HG03520 (cell line): ENCODE measurements around the gene TNS4.

Experiments used
- ATAC-seq: cut with Tn5 transposase; IDR thresholded peaks from one replicate; pipeline ENCODE4 v1.9.1; 2021; ENCODE audit warnings: mild to moderate bottlenecking, moderate library complexity; ENCODE audit not compliant: unreplicated experiment

The TNS4 gene

DNA sequence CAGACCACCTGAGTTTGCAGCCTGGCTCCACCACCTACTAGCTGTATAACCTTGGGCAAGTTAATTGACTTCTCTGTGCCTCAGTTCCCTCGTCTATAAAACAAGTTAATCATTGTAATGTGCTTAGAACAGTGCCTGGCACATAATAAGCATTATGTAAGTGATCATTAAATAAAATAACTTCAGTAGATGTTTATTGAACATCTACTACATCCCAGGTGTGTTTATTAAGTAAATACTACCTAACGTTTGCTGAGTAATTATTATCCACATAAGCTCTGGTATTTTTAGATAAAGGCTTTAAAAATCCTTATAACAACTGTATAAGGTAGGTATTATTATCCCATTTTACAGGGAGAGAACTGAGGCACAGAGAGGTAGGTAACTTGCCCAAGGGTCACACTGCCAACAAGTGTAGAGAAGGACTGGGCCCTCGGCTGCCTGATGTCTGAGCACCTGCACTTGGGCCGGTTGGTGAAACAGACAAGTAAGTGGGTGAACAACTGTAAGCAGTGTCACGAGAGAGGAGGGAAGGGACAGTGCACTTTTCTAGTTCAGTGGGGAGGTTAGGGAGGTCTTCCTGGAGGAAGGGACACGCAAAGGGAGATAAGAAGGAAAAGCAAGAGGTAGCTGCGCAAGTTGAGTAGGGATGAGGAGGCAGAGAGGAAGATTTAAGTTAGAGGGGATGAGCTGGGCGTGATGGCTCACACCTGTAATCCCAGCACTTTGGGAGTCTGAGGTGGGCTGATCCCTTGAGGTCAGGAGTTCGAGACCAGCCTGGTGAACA lies 4.6 kb downstream of the TNS4 start:
- no peak for ATAC-seq

DNA sequence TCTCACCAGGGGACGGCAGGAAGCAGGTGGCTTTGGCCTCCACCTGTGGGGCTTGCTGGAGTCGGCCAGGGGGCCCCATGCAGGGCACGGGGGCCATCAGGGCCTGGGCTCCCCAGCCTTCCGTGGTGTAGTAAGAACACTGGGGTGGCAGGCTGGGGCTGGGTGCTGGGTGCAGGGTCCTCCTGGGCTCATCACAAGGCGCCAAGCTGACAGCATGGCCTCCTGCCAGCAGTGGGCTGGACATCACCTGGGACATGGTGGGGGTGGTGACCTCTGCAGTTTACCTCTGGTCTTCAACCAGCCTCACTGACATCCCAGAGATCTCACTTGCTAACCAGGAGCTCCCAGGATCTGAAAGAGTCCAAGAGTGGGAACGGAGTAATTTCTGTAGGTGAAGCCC lies 5.3 kb downstream of the TNS4 start:
- ATAC-seq = no peak

DNA sequence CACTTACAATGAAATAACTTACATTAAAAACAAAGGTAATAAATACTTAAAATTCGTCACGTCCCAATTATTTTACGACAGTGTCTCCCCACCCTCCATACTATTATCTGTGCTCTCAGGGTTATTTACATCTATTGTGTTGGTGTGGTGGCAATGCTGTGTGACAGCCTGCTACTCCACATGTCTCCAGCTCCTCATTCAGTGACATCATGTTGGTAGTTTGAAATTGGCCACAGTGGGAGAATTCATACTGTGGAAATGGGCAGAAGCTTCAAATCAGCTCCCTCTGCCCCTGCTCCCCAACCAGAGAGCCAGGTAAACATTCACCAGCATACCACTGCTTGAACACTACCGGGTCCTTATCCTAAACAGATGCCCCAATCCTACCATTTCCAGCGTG lies 6.3 kb downstream of the TNS4 start:
- no peak for ATAC-seq

DNA sequence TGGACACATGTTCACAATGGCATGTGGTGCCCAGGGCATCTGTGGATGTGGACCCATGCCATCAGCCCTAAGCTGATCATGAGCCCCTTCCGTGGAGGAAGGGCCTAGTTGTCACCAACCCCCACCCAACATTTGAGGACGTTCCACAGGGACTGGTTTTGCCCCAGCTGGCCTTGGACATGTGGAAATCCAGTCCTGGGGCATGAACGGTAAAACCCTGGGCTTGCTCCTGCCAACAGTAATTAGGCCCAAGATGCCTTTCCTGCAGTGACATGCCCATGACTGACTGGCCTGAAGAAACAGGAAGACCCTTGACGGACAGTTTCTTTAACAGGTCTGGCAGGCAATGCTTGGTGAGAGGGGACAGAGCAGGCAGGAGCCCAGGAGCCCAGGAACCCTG lies 7.7 kb downstream of the TNS4 start:
- no peak for ATAC-seq

DNA sequence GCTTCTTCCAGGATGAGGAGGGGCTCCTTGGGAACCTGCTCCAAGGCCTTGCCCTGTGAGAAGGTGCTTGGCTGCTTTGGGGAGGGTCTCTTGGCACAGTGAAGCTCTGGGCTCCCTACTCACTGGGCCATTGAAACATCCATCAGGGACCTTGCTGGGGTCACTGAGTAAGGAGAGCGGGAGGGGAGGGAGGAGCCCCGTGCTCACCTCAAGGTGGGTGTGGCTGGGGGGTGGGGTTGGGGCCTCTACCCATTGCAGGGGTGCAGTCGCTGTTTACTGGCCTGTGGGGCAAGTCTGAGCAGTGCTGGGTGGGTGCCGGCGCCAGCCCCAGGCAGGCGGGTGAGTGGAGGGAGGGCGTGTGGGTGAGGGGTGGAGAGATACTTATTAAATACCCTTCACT lies 9.9 kb downstream of the TNS4 start:
- ATAC-seq = no peak

DNA sequence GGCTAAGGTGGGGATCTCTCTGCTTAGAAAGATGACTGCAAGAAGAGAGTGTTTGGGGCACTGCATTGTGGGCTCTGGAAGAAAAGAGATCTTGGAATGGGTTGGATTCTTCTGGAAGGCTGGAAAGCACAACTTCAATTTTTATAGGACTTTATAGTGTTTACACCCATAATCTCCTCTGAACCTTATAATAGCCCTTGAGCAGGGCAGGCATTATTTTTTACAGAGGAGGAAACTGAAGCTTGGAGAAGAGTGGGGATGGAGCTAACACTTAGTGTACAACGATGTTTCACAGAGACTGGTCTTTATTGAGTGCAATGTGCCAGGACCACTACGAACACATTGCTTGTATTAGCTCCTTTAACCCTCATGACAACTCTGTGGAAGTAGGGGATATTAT lies 10.4 kb downstream of the TNS4 start:
- no peak for ATAC-seq

DNA sequence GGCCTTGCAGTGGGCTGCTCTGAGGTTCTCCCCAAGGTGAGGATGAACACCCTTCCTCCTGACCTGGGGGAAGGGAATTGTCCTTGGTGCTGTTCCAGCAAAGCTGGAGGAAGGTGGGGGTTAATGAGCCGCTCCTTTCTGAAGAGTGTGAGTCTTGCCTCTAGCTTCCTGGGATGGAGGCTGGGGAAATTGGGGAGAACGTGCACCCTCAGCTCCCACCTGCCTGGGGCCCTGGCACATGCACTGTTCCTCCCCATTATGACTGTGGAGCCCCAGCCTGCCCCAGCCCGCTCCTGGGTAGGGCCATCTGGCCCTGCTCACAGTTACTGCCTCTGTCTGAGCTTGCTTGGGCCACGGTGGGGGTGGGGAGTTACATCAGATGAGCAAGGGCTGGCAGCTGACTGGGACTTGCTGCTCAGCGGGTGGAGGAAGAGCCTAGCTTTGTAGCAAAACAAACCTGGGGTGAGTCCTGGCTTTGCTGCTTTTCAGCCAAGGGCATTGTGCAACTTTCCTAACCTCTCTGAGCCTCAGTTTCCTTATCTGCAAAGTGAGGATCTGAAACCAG lies 11.1 kb downstream of the TNS4 start:
- no peak for ATAC-seq

DNA sequence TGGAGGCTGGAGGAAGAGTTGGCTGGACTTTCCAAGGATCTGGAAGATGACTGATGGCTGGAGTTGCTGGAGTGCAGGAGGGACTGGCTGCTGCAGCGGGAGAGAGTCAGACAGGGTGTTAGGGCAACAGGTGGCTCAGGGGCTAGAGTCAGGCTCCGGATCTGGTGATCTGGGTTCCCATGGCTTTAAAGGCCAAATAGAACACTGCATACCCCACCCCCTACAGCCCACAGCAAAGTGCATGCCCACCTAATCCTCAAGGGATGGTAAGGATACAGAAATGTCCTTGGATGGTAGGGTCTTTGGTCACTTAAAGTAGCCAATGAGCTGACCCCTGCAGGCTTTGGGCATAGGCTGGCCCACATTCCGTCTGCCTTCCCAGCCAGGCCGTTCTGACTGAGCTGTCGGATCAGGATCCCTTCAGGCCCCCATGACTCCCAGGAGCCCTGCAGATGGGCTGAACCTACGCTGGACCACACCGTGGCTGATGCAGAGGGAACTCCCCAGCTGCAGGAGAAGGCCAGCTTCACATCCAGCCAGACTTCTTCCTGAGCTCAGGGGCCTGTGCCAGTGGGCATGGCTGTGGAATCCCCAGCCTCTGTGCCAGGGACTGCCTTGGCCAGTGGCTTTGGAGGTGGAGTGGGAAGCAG lies 13.9 kb downstream of the TNS4 start:
- ATAC-seq = no peak

DNA sequence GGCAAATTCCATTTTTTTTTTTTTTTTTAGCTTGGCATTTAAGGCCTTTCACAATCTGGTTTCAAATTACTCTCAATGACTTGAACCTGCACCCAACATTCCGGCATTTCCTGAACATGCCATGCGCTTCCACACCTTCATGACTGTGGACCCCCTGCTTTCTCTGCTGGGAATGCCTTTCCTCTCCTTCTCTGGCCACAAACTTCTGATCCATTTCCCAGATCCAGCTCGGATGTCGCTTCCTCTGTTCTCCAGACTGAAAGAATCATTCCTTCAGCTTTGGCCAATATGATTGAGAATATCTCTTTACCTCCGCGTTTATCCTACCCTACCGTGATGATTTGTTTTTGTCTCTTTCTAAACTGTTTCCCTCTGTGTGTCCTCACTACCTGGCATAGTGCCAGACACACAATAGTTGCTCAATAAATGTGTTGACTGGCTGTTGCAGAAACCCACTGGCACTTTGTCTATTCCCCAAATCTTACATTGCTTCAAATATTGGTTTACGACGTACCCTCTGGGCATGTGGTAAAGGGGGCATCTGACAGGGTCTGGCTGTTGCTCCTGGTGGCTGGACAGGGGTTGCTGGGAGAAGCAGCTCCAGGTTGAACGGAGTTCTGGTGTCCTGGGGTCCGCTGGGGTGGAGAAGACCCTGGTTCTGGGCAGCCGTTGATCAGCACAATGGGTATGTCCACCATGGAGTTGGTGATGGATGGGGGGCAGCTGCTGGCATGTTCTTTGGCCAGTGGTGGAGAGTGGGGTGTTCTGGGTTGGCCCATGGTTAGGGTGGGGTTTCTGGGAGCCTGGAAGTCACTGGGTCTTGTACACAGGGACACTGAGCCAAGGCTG lies 14.7 kb downstream of the TNS4 start:
- ATAC-seq = no peak

DNA sequence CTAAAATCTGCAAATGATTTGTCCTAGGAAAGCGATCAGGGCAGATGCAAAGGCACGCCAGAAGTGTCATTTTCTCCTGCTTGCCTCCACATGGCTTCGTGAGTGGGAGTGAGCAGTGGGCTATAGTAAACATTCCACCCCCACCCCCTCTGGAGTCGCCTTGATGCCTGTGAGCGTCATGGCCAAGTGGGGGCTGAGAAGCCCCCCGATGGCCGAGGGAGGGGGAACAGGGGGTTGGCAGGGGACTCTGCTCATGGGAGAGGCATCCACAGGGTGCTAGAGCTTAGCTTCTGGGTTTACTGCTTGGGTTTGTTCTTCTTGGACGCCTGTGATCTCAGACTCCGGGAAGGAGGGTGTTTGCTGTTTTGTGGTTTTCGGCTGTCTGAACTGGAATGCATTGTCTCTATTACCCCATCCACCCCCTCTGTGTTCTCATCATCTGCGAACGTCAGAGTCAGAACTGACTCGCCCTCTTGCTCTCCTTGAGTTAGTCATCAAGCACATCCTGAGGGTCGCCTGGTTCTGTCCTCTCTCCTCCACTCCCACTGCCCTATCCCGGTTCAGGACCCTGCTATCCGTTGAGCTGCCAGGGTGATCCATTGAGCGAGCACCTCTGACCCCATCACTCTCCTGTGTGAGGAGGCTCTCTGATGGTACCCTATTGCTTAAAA lies 15.4 kb downstream of the TNS4 start:
- ATAC-seq = no peak

DNA sequence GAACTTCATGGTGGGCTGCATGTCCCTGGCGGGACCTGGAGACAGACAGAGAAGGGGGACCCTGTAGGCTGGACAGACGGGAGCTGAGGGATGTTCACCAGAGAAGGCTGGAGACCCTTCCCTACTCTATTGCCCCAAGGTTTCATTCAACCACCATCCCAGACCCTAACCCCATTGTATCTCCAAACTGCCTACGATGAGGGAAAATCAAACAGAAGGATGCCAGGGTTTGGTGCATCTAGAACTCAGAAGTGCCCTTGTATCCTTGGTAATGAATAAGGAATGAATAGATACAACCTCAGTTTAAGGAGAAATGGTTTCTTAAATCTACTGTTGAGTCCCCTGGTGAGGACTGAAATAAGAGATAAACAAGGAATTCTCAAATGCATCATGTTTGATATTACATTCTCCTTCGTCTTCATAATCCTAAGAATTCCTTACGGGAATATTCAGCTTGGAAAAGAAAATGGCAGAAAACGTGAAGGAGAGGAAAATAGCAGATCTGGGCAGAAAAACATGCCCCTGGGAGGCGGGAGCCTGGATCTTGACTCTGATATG lies 16.4 kb downstream of the TNS4 start:
- no peak for ATAC-seq

DNA sequence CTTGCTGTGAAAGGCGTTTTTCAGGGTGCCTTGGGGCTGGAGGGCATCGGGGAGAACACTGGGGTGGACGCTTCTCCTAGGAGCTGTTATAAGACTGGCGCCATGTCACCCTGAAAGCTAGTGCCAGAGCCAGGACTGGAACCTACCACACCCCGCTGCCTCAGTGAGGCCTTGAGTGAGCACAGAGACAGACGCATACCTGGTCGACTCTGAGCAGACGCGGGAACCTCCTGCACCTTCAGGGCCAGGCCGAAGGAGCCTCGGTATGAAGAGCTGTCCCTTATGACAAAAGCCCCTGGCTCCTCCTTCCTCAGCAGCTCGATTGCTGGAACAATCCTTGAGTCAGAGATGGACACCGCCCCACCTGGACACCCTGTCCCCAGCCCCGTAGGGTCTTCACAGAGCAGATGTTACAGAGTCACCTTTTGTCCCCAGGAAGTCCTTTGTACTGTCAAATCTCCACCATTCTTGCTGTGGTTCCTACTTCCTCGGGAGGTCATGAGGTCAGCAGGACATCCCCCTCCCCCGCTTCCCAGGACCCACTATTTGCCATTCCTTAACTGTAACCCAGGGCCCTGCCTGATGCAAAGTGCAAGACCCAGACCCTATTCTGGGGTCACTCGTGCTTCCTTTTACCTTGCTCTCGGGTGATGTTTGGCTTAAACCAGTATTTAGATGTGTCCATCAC lies 17.0 kb downstream of the TNS4 start:
- ATAC-seq = no peak

DNA sequence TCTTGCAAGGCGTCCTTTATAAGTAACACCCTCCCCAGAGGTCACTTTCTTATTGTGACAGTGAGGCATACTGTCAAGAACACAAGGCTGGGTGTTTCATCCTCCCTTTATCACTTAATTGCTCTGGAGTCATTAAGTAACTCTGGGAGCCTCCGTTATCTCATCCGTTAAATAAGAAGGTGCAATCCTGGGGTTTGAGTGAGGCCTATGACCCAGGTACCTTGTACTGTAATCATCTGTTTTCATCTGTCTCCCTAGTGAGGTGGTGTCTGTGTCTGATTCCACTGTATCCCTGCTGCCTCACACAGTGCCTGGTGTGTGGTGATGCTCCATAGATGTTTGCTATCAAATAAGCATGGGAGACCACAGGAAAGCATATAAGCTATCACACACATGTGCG lies 17.7 kb downstream of the TNS4 start:
- ATAC-seq = no peak

DNA sequence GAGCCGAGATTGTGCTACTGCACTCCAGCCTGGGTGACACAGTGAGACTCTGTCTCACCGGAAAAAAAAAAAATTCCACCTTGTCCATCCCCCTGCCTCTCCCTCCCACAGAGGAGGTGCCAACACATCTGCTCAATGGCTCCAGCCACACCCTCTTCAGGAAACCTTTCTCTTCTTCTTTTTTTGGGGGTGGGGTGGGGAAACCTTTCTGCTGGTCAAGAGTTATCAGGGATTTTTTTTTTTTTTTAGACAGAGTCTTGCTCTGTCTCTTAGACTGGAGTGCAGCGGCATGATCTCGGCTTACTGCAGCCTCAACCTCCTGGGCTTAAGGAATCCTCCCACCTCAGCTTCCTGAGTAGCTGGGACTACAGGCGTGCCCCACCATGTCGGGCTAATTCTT lies 18.7 kb downstream of the TNS4 start:
- ATAC-seq = no peak

DNA sequence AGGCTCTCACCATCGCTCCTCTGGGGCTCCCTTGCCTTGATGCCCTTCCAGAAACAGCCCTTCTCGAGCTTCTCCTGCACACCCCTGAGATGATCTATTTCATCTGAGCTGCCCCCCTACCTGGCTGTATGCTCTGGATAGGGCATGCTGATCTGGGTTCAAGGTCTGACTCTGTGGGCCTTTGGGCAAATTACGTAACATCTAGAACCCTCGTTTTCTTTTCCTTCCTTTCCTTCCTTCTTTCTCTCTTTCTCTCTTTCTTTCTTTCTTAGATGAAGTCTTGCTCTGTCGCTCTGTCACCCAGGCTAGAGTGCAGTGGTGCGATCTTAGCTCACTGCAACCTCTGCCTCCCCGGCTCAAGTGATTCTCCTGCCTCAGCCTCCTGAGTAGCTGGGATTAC lies 20.3 kb downstream of the TNS4 start:
- no peak for ATAC-seq

DNA sequence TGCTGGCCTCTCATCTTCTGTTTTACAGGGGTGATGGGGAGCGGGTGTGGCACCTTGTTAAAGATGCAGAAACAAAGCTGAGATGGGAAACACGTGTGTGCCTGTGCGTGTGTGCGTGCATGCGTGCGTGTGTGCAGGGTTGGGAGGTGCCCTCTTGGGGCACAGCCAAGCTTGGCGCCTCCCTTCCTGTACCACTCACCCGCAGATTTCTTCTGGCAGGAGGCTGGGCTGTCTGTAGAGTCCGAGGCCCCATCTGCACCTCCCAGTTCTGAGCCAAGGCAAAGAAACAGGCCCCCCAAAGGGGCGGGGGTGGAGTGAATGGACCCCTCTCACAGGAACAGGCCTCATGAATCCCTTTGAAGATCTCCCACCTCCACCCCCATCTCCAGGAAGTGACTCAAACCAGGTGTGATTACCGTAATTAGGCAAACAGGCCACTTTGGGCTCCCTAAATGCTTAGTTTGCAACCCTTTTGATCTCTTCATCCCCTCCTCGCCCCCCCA lies 20.9 kb downstream of the TNS4 start:
- no peak for ATAC-seq

DNA sequence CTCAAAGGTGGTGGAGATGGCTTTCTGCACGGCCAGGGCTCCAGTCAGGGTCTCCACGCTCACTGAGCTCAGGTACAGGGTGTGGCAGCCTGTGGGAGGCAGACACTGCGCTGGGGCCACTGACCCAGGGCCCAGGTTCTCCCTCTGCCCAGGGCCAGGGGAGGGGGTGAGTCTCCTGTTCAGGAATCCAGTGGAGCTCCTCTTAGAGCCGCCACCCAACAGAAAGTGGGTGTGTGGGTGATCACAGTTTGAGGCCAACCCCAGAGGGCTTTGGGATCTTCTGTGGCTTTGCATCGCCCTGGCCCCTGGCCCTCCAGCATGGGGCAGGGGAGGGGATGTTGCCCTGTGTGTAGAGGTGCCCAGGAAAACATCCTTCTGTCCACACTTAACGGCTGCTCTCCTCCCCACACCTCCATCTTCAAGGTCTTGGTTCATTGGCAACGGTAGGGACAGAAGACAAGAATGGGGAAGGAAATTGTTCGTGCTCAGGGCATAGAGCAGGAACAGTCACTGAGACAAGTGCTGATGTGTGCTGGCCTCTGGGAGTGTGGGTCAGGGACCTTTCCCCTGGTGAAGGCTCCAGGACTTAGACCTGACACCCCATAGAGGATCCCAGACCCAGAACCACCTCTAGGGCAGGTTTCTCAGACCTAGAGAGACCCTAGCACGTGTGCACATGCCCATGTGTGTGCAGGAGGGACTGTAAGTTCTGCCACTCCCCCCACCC lies 21.5 kb downstream of the TNS4 start:
- ATAC-seq = no peak

DNA sequence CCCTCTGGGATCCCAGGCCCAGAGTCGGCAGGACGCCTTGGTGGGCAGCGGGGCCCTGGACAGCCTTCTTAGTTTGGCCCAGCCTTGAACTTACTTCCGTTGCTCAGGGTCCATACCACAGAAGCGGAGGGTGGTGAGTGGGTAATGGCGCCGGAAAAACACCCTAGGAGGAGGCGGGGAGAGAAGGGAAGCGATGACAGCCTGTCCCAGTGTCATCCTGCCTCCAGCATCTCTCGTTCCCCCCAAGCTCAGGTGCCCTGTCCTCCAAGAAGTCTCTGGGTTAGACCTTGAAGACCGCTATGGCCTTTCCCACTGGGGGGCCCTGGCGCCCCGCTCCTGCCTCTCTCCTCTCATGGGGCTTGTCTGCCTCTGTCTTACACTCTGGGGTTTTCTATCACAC lies 22.9 kb downstream of the TNS4 start:
- ATAC-seq = no peak

DNA sequence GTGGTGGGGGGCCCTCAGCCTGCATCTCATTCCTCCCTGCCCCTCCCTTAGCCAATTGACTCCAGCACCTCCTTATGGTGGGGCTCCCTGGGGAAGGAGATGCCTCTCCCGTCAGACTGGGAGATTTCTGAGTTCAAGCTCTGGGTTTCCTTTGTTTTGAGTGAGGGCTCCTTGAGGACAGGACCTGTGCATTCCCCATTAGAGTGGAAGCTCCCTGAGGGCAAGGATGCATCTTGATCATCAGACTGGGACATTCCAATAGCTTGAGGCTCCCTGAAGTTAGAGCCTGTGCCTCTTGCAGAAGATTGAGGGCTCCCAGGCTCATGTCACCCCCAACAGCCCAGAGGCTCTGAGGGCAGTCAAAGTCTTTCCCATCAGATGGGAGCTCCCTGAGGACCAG lies 23.6 kb downstream of the TNS4 start:
- no peak for ATAC-seq
